OCI-LY7 (cell line): ENCODE data around the gene KIAA0040. TPM values are rescaled to one million over a fixed set of nuclear protein-coding genes. Genes with fewer than 3 reads are reported as not detected.
"Not testable (repeated sequence)": the region's sequence is repeated elsewhere in the genome, so short reads cannot be mapped to it uniquely, and the experiment has no call there.

Experiments used
- BruUV-seq: library from RNA; stranded (reverse); fragments of 400-500 nt; replicated peaks from 2 replicates; lab custom pipeline; 2021; lab: Mats Ljungman, UMichigan
- CTCF ChIA-PET: fragments of 300-600 bp; sonication (Branson Sonifier 250); formaldehyde crosslinking; loops from one replicate; lab custom pipeline; 2022; ENCODE audit warnings: antibody characterized with exemption; ENCODE audit not compliant: unreplicated experiment; lab: Charles Lee
- POLR2A ChIA-PET: fragments of 300-600 bp; sonication (Branson Sonifier 250); formaldehyde crosslinking; loops from one replicate; lab custom pipeline; 2022; ENCODE audit warnings: antibody characterized with exemption; lab: Charles Lee
- DNase-seq: peaks from one replicate; pipeline ENCODE4 v3.0.0-alpha.2; 2015; ENCODE audit warnings: low spot score
- H2AFZ ChIP-seq: fragments of 200-600 bp; sonication (generic), shearing (Covaris generic); 2 replicates; pipeline ENCODE4 v1.6.1; 2014; ENCODE audit warnings: mild to moderate bottlenecking, antibody characterized with exemption, low read length, moderate library complexity
- H3K27ac ChIP-seq: fragments of 200-600 bp; sonication (generic); 2 replicates; pipeline ENCODE4 v1.5.1; 2014; ENCODE audit warnings: mixed run types, low read depth, mild to moderate bottlenecking, moderate library complexity, low read length, inconsistent platforms; ENCODE audit not compliant: poor library complexity, severe bottlenecking
- H3K36me3 ChIP-seq: fragments of 200-600 bp; sonication (generic); 2 replicates; pipeline ENCODE4 v1.6.1; 2014; ENCODE audit warnings: mild to moderate bottlenecking, antibody characterized with exemption, low read length, moderate library complexity, mixed read lengths; ENCODE audit not compliant: insufficient read depth
- H3K4me1 ChIP-seq: fragments of 200-600 bp; sonication (generic); 2 replicates; pipeline ENCODE4 v1.5.1; 2014; ENCODE audit warnings: mild to moderate bottlenecking, low read length; ENCODE audit not compliant: insufficient read depth, poor library complexity, severe bottlenecking
- H3K4me2 ChIP-seq: fragments of 200-600 bp; sonication (generic); 2 replicates; pipeline ENCODE4 v1.6.1; 2014; ENCODE audit warnings: mild to moderate bottlenecking, low read length
- H3K4me3 ChIP-seq: fragments of 200-600 bp; sonication (generic); 2 replicates; pipeline ENCODE4 v1.5.1; 2014; ENCODE audit warnings: mild to moderate bottlenecking, low read depth, low read length; ENCODE audit not compliant: poor library complexity, severe bottlenecking
- H3K79me2 ChIP-seq: fragments of 200-600 bp; sonication (generic); 2 replicates; pipeline ENCODE4 v1.6.1; 2016; ENCODE audit warnings: low read depth, mild to moderate bottlenecking, low read length, moderate library complexity, mixed read lengths; ENCODE audit not compliant: insufficient read depth
- H3K9me2 ChIP-seq: fragments of 200-600 bp; sonication (generic); 2 replicates; pipeline ENCODE4 v1.6.1; 2016; ENCODE audit warnings: mild to moderate bottlenecking, low read length, mixed read lengths; ENCODE audit not compliant: insufficient read depth
- H3K9me3 ChIP-seq: fragments of 200-600 bp; sonication (generic); 2 replicates; pipeline ENCODE4 v1.6.1; 2014; ENCODE audit warnings: mild to moderate bottlenecking, mixed run types, low read length, mixed read lengths
- H4K20me1 ChIP-seq: fragments of 200-600 bp; sonication (generic); 2 replicates; pipeline ENCODE4 v1.6.1; 2014; ENCODE audit warnings: mild to moderate bottlenecking, antibody characterized with exemption, low read length, moderate library complexity, mixed read lengths; ENCODE audit not compliant: insufficient read depth
- EZH2phosphoT487 ChIP-seq: fragments of 200-600 bp; sonication (generic); IDR thresholded peaks from 2 replicates; pipeline ENCODE4 v1.6.1; 2018; ENCODE audit warnings: low read depth, borderline replicate concordance, mild to moderate bottlenecking, mixed run types, antibody characterized with exemption, low read length, moderate library complexity, mixed read lengths
- intact Hi-C: fragments of 100-400 bp; cut with micrococcal nuclease; formaldehyde crosslinking; loops from one replicate; pipeline ENCODE4 v1.10.0; 2022; ENCODE audit not compliant: unreplicated experiment
- total RNA-seq, 2 experiments: library from RNA; depleted of rRNA in 1 of 2; stranded (reverse); fragments of >200 nt in 1 of 2; shearing (Covaris generic) in 1 of 2; gene quantifications; 2 replicates each; pipeline ENCODE4 v1.2.3, GENCODE V29; 2014 to 2022
- TF ChIP-seq, protein P1 (sequence below): fragments of 200-600 bp; sonication (generic); conservative IDR thresholded peaks from 2 replicates; pipeline ENCODE4 v1.5.1; 2014; ENCODE audit warnings: mild to moderate bottlenecking, antibody characterized with exemption, low read length, moderate library complexity, mixed read lengths

KIAA0040 gene
- total RNA-seq, 2 experiments from 2014 or later: 50.2 to 54.7 TPM

DNA sequence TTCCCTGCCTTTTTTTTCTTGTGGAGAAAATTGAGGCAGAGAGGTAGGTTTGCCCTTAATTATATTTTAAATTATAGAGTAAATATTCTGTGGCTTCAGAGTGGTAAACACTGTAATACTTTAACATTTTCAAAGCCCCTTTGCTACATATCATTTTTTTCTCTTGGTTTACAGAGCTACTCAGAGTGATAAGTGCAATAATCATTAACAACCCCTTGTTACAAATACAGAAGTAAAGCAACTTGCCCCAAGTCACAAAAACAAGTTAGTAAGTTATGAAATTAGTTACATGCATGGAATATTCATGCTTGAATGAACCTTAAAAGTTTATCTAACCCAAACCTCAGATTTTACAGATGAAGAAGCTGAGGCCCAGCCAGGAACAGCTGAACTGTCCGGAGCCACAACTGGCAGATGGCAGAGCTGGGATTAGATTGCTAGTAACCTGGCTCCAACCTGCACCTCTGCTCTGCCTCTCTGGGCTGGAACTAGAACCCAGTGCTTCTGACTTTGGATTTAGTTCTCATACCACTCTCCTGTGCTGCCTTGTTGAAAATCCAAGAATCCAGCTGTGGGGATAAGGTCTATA, 76.3 kb downstream of the KIAA0040 start:
- Histone ChIP-seq H4K20me1 (no peaks in the 10 kb centered on the region), H3K79me2 (no peaks in the 10 kb centered on the region), H3K9me2 (no peaks in the 10 kb centered on the region), H3K27ac (no peak overlapping the region), H3K4me1 (no peaks in the 10 kb centered on the region), H3K4me3 (no peak overlapping the region), H3K4me2 (no peak overlapping the region), H2AFZ (no peak overlapping the region), H3K9me3 (peaks cover 8% of the 10 kb centered on the region), H3K36me3 (no peaks in the 10 kb centered on the region)
- ChIA-PET CTCF (no interaction called here), POLR2A (interaction anchor here (0.6 to 1.0 kb wide), 4 partner anchors 30 to 262 kb away, joined by 3 read pairs; no protein-coding TSS in a partner anchor)
- intact Hi-C loops: no loop called here
- BruUV-seq: no TSS peak
- DNase-seq: no peak
- TF ChIP-seq, protein P1, sequence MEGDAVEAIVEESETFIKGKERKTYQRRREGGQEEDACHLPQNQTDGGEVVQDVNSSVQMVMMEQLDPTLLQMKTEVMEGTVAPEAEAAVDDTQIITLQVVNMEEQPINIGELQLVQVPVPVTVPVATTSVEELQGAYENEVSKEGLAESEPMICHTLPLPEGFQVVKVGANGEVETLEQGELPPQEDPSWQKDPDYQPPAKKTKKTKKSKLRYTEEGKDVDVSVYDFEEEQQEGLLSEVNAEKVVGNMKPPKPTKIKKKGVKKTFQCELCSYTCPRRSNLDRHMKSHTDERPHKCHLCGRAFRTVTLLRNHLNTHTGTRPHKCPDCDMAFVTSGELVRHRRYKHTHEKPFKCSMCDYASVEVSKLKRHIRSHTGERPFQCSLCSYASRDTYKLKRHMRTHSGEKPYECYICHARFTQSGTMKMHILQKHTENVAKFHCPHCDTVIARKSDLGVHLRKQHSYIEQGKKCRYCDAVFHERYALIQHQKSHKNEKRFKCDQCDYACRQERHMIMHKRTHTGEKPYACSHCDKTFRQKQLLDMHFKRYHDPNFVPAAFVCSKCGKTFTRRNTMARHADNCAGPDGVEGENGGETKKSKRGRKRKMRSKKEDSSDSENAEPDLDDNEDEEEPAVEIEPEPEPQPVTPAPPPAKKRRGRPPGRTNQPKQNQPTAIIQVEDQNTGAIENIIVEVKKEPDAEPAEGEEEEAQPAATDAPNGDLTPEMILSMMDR: no peak
- TF ChIP-seq EZH2phosphoT487: no peak

DNA sequence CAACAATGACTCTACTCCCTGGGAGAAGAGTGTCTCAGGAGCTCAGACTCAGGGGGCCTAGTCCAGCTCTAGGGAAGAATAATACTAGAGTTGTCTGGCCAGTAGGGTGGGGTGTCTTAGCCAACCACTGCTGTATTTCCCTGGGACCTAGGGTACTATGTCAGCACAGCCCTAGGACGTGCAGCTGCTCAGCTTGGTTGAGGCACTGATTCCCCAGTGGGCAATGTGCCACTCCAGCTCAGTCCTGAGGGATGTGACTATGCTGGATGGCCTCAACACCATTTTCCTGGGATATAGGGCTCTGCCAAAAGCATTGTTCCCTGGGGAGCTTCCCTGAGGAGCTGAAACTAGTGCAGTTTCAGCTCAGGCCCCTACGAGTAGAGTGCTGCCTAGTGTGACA, 77.6 kb downstream of the KIAA0040 start:
- no peaks in the 10 kb centered on the region for H3K9me2 ChIP-seq
- no peaks in the 10 kb centered on the region for H3K79me2 ChIP-seq
- H3K9me3 ChIP-seq: peaks cover 8% of the 10 kb centered on the region
- intact Hi-C loops: no loop called here
- H3K4me3 ChIP-seq: no peak overlapping the region
- no TSS peak for BruUV-seq
- DNase-seq: no peak
- H3K36me3 ChIP-seq: no peaks in the 10 kb centered on the region
- ChIA-PET POLR2A (interaction anchor here (0.6 to 1.4 kb wide), 3 partner anchors 10 to 231 kb away, joined by 3 to 4 read pairs (median 3); no protein-coding TSS in a partner anchor), CTCF (interaction anchor here (1.0 kb wide), 1 partner anchor 10 kb away, joined by 4 read pairs; no protein-coding TSS in a partner anchor)
- TF ChIP-seq EZH2phosphoT487: no peak
- H4K20me1 ChIP-seq: no peaks in the 10 kb centered on the region
- H3K4me1 ChIP-seq: no peaks in the 10 kb centered on the region
- no peak overlapping the region for H2AFZ ChIP-seq
- H3K4me2 ChIP-seq: no peak overlapping the region
- no peak overlapping the region for H3K27ac ChIP-seq

- DNase-seq, H2AFZ ChIP-seq, CTCF ChIA-PET, H3K9me2 ChIP-seq, H3K79me2 ChIP-seq, H3K4me3 ChIP-seq, H3K4me2 ChIP-seq, BruUV-seq, H3K4me1 ChIP-seq, H3K27ac ChIP-seq, H3K9me3 ChIP-seq, POLR2A ChIA-PET, H4K20me1 ChIP-seq, H3K36me3 ChIP-seq, intact Hi-C loops: not testable (repeated sequence)
These were observed 84.2 kb downstream of the KIAA0040 start for GRCh38 chr1:175108331-175108820.

Other genes starting within 250 kb of the KIAA0040 start
- gene CACYBP, start 192.8 kb downstream of the KIAA0040 start, total RNA-seq (2014; rRNA removed; shearing (Covaris generic)): 473 and 1,119 TPM in 2 replicates
- gene CACYBP, start 192.8 kb downstream of the KIAA0040 start, total RNA-seq (2022): 332 and 343 TPM in 2 replicates
- 35.5 and 43.7 TPM in 2 replicates for gene MRPS14, start 169.4 kb downstream of the KIAA0040 start, total RNA-seq (2014; rRNA removed; shearing (Covaris generic))
- gene MRPS14, start 169.4 kb downstream of the KIAA0040 start, total RNA-seq (2022): 47.1 and 49.6 TPM in 2 replicates
- not detected in 2 replicates for gene TNN, start 124.9 kb downstream of the KIAA0040 start, total RNA-seq (2014; rRNA removed; shearing (Covaris generic))
- gene TNN, start 124.9 kb downstream of the KIAA0040 start, total RNA-seq (2022): not detected in 2 replicates